HG02588 (cell line): Measurements from ENCODE around the gene RTN3.
"Not testable (repeated sequence)": the region's sequence is repeated elsewhere in the genome, so short reads cannot be mapped to it uniquely, and the experiment has no call there.

Experiments
- ATAC-seq: cut with Tn5 transposase; IDR thresholded peaks from one replicate; pipeline ENCODE4 v1.9.1; 2021; ENCODE audit warnings: mild to moderate bottlenecking, moderate library complexity; ENCODE audit not compliant: unreplicated experiment

RTN3 gene

DNA sequence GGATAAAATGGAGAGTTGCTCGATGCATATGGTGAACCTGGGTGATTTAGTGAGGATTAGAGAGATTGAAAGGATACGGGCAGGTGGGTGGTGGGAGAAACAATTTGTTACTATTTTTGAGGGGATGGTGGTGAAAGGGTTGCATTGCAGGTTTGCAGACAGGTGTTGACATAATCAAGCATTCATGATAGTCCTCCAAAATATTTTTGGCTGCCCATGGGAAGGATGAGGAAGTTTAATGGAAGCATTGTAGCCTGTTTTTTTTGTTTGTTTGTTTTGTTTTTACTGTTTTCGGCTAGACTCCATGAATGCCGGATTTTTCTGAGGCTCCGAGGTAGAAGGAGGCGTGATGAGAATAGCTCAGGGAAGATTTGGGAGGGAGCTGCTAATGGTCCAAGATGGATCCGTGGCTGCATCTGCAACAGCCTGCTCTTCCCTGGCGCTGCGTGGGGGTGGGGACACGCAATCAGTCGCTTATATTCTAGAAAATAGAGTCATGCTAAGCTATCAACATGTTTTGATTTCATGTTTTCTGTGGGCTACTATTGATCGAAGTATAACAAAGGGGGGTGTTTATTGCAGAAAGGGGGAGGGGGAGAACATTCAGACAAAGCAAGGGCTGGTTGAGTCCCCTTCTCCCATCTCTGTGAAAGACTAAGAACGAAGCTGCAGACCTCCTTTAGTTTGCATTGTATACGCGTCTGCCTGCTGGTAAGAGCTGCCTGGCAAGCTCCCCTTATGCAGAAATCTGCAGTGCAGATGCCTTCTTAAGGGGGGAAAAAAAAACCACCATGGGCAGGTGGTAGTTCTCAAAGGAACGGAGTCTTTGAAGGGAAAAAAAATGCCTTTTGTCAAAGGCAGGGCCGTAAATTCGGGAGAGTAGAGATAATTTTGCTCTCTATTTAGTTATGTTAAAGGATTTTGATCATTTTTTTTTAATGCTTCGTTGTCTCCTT is 1.0 kb downstream of the RTN3 start:
- ATAC-seq: no peak

DNA sequence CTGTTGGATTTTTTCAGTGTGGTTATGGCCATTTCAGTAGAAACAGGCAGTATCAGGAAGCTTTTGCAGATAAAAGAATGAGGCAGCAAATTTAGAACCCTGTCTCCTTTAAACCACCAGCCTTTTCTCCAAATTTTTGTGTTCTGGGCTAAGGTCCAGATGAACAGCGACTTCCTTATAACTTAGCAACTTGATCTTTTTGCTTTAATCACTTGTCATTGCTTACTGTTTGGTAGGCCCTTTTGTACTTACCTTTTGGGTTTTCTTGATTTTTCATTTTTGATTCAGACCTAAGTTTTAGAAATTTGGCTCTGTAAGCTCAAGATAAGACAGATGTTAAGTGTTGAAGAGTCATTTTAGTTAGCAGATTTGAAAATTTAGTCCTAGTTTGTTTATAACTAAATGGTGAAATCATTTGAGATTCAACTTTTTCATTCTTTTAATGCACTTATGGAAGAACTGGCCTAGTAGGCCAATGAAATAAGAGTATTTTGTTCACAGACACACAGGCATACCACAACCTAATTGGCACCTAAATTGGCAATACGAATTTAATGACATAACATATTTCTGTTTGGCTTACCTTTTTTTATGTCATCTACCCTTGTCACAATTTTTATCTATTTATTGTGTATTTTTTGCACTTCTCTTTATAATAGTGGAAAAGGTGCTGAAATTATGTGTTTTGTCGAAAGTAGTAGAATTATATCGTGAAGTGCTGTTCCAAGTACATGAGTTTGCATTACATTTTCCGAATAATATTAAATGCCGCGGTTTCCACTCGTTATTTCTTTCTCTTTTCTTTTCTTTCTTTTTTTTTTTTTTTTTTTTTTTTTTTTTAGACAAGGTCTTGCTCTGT is 2.1 kb downstream of the RTN3 start:
- ATAC-seq: no peak

DNA sequence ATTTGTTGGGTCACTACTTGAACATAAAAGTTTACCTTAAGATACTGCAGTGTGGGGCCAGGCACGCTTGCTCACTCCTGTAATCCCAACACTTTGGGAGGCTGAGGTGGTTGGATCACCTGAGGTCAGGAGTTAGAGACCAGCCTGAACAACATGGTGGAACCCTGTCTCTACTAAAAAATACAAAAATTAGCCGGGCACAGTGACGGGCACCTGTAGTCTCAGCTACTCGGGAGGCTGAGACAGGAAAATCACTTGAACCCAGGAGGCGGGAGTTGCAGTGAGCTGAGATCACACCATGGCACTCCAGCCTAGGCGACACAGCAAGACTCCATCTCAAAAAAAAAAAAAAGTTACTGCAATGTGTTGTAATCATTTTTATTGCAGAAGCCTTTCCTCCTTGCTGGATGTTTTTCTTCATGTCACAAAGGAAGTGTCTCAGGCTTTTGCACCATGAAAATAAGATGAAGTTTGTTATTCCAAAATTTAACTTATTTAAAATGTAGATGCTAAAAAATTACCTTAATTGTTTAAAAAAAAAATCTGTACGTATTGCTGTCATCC is 3.9 kb downstream of the RTN3 start:
- ATAC-seq: not testable (repeated sequence)

DNA sequence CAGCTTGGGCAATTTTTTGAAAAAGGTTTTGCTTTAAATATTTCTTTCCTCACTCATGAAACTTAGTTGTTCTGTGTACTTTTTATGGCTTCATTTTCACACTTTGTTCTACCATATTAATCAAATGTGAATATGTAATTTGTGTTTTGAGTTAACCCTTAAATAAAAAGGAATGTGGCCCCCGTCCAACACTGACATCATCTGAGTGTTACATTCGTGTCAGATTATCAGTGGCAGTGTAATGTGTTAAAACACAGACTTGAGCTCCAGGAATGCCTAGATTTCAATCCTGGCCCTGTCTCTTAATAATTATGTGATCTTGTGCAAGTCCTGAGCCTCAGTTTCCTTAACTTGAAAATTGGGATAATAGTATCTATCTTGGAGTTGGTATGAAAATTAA is 5.6 kb downstream of the RTN3 start:
- ATAC-seq: no peak

DNA sequence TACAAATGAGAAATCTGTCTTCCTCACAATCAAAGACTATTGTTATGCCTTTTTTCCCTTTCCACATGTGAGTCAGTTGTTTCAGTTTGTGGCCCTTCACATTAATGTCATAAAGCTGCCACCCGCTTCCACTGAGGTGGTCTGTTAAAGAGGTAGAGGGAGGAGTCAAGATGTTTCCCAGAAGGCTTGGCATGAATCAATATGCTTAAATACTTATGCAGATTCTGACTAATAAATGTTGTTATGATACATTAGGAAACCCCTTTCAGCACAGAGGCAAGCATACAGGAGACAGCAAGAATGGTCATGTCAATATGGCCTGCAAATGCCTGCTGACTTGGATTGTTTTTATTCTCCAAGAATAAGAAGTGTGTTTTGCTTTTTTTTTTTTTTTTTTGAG is 6.5 kb downstream of the RTN3 start:
- ATAC-seq: no peak

DNA sequence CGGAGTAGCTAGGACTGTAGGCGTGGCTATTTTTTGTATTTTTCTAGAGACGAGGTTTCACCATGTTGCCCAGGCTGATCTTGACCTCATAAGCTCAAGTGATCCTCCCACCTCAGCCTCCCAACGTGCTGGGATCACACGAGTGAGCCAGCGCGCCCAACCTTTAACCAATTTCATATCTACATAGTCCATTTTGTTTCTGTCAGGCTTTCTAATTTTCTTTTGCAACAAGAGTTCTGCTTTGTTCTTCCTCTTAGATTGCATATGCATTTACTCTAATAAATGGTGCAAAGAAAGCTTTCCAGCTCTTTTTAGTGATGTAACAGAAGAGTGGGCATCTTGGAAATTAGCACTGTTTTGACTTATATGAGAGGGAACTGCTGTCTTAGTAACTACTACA is 13.3 kb downstream of the RTN3 start:
- ATAC-seq: no peak

DNA sequence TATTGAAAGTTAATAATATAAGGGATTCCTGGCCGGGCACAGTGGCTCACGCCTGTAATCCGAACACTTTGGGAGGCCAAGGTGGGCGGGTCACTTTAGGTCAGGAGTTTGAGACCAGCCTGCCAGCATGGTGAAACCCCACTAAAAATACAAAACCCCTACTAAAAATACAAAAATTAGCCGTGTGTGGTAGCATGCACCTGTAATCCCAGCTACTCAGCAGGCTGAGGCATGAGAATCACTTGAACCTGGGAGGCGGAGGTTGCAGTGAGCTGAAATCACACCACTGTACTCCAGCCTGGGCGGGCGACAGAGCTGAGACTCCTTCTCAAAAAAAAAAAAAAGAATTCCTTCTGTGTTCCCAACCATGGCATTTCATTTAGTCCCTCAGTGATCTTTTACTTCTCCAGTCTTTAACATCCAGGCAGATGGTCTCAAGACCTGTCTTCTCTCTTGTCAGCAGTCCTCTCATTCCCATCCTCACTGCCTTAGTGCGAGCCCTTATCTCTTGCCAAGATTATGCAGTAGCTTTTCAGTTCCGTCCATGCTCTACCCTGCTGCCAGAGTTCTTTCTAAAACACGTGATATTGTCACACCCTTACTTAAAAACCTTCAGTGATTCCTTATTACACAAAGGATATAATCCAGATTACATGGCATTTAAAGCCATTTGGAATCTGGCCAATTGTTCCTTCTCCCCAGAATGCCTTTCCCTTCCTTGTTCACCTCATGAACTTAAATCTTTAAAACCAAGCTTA is 17.9 kb downstream of the RTN3 start:
- ATAC-seq: no peak

DNA sequence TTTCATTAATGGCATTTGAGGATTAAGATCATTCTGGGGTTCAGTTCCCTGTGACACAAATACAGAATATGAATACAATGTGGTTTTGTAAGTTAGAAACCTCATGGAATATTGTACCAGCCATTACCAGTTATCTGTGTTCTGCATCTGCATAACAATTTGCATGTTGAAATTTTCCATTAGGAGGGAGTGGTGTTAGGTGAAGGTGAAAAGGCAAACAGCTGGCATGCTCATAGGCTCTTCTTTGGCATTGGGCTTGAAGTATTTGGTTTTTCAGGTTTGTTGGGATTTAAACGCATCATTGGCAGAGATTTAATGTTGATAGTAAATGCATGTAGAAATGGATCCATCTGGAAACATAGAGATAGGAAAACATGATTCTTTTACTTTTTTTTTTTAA is 18.6 kb downstream of the RTN3 start:
- ATAC-seq: no peak

DNA sequence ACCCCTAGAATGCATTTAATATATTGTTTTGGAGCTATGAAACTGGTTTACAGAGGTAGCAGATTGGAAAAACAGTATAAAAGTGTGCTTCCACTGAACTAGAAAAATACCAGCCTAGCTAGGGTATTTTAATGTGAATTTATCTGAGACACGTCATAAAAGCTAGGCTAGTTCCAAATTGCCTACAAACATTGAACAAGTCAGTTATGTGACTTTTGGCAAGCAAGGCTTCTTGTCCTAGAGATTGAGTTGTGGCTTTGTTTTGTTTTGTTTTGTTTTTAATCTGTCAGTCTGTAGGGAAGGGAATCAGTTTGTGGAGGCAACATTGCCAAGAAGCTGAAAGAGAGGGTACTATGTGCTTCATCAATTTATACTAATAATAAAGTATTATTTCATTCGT is 24.2 kb downstream of the RTN3 start:
- ATAC-seq: no peak

DNA sequence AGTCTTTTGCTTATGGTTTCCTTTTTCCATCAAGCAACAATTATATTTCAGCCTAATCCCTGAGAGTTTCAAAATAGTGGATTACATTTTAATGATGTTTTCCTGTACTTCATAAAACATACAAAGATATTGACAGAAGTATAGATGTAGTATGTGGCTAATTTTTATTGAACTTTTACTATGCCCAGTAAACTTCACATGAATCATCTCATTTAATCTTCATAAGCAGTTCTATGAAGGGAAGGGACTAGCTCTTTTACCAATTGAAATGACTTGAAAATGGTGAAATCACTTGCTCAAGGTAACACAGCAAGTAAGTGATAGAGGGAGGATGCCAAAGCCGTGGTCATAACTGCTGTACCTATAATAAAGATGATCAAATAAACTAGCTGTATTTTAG is 27.5 kb downstream of the RTN3 start:
- no peak for ATAC-seq

DNA sequence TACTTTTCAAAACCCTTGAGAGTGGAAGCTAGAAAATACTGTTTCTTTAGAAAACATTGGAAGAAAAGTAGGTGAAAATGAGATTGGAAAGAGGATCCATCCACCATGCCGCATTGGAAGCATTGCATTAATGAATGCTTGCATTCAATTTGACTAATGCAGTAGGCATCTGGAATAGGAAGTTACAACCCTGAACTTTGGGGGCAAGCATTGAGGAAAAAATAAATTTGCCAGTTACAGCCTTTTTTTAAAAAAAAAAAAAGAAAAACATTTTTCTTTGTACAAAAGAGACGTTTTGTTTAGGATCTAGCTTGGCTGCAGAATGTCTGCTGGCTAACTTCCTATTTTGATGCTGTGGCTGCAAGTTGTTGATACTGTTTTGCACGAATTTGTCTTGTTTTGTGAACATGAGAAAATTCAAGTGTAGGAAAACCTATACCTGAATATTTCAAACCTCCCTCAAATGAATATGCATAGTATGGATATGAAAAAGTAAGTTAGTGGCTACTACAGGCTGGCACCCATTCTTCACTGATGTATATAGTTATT is 28.1 kb downstream of the RTN3 start:
- ATAC-seq: no peak

DNA sequence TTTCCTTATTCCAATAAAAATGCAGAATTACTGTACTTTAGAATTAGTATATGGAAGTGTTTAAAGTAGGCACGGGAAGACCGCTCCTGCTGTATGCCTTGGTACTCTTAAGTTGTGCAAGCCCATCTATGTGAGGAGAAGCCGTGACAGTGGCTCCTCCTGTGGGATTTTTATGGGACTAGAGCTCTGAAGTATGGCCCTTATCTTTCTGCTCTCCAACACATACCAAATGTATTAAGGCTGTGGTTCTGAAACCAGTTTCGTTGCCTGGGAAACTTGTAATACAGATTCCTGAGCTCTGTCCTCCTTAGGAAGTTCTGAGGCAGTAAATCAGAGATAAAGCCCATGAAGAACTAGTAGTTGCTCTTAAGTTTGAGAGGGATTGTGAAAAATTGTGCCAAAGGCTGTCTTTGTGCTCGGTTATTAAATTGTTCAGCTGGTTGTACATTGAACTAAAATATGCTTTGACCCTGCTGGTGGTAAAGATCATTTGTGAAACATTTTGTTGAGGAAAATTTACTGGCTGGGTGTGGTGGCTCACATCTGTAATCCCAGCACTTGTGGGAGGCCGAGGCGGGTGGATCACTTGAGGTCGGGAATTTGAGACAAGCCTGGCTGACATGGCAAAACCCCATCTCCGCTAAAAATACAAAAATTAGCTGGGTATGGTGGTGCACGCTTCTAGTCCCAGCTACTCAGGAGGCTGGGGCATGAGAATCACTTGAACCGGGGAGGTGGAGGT is 29.3 kb downstream of the RTN3 start:
- no peak for ATAC-seq

DNA sequence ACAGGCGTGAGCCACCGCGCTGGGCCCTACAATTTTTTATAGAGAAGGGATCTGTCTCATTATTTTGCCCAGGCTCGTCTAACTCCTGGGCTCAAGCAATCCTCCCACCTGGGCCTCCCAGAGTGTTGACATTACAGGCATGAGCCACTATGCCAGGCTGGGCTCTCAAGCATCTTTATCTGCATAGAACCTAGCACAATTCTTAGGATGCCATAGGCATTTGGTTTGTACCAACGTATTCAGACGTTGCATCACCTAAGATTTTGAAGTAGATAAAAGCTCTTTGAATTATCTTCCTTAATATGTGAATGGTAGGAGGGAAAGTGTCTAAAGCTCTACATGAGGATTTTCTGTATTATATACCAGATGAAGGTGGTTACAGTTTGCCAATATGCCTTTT is 30.5 kb downstream of the RTN3 start:
- ATAC-seq: no peak

DNA sequence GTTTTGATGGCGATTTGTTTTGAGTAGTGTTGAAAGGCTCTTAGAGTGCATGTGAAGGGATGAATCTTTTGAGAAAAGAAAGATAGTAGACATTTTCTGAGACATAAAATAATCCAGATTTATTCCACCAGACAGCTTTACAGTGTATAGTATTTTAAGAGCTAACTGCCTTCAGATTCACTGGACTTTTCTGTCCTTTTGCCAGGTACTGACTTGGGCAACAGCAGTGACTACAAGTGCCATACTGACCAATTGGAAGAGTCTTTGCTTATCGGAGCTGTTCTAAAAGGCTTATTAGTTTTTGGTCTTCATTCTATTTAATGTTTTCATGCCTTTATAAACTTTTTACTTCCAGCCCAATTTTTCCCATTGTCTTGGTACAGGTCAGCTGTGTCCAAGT is 32.5 kb downstream of the RTN3 start:
- ATAC-seq: no peak

DNA sequence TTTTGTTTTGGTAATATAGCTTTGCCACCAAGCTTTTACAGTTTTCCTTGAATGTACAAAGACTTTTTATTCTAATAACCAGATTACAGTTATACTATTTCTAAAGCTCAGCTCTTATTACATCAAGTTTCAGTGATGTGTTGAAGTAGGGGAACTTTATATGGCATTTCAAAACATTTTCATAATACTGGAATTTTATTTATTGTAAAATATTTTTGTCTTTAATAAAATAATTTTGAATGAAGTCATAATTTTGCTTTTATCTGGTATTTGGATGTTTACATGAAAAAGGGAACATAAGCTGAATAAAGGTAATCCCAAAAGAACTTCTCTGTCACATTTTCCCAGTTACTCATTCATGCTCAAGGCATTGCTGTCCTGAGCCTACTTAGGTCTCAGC is 34.7 kb downstream of the RTN3 start:
- ATAC-seq: no peak

DNA sequence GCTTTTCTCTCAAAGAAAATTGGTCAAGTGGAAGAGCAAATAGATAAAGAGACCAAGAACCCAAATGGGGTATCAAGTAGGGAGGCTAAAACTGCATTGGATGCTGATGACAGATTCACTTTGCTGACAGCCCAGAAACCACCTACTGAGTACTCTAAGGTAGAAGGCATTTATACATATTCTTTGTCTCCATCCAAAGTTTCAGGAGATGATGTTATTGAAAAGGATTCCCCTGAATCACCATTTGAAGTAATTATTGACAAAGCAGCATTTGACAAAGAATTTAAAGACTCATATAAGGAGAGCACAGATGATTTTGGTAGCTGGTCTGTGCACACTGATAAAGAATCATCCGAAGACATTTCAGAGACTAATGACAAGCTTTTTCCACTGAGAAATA is 37.7 kb downstream of the RTN3 start:
- ATAC-seq: no peak

DNA sequence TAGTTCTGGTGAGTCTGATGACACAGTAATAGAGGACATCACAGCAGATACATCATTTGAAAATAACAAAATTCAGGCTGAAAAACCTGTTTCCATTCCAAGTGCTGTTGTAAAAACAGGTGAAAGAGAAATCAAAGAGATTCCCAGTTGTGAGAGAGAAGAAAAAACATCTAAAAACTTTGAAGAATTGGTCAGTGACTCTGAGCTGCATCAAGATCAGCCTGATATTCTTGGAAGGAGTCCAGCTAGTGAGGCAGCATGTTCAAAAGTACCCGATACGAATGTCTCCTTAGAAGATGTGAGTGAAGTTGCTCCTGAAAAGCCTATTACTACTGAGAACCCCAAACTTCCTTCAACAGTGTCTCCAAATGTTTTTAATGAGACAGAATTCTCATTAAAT is 38.7 kb downstream of the RTN3 start:
- no peak for ATAC-seq

DNA sequence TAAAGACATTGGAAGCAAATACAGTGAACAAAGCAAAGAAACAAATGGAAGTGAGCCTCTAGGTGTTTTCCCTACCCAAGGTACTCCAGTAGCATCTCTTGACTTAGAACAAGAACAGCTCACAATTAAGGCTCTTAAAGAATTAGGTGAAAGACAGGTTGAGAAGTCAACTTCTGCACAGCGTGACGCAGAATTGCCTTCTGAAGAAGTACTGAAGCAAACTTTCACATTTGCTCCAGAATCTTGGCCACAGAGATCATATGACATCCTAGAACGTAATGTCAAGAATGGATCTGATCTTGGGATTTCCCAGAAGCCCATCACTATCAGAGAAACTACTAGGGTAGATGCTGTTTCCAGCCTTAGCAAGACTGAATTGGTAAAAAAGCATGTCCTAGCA is 39.3 kb downstream of the RTN3 start:
- no peak for ATAC-seq

DNA sequence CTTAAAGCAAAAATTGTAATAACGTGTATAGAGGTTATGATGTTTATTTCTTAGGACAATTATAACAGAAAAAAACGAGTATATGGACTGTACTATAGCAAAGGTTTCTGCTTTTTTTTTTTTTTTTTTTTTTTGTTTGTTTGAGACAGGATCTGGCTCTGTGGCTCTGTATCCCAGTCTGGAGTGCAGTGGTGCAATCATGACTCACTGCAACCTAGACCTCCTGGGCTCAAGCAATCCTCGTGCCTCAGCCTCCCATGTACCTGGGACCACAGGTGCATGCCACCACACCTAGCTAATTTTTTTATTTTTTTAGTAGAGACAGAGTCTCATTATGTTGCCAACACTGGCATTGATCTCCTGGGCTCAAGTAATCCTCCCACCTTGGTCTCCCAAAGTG is 48.0 kb downstream of the RTN3 start:
- ATAC-seq: no peak

DNA sequence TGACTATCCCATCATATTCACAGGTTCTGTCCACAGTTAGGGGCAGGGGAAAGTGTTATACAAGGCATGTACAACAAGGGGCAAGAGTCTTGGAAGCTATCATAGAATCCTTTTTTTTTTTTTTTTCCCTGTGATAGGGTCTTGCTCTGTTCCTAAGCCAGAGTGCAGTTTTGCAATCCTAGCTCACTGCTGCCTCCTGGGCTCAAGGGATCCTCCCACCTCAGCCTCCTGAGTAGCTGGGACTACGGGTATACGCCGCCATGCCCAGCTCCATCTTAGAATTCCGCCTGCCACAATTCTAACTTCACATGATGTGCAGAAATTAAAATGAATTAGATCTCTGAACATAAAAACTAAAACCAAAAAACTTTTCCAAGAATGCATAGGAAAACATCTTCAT is 55.6 kb downstream of the RTN3 start:
- no peak for ATAC-seq
